GM19372 (cell line): ENCODE measurements around the gene PRIM2.
"Not testable (repeated sequence)": the region's sequence is repeated elsewhere in the genome, so short reads cannot be mapped to it uniquely, and the experiment has no call there.

Source experiments
- ATAC-seq: cut with Tn5 transposase; IDR thresholded peaks from one replicate; pipeline ENCODE4 v1.9.1; 2021; ENCODE audit warnings: mild to moderate bottlenecking, low read depth, moderate library complexity; ENCODE audit not compliant: unreplicated experiment

The PRIM2 gene

DNA sequence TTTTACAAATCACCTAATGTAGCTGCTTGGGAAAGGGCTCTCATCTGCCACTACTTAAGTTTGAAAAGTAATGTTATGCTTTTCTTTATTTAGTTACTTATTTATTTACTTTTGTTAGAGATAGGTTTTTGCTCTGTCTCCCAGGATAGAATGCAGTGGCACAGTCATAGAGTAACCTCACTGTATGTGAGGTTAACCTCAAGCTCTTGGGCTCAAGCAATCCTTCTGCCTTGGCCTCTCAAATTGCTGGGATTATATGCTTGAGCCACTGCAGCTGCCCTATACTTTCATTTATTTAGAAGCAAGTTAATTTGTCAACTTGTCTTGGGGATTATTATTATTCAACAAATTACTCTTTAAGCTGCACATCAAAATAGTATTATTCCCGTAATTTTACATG is 255.4 kb downstream of the PRIM2 start:
- not testable (repeated sequence) for ATAC-seq

DNA sequence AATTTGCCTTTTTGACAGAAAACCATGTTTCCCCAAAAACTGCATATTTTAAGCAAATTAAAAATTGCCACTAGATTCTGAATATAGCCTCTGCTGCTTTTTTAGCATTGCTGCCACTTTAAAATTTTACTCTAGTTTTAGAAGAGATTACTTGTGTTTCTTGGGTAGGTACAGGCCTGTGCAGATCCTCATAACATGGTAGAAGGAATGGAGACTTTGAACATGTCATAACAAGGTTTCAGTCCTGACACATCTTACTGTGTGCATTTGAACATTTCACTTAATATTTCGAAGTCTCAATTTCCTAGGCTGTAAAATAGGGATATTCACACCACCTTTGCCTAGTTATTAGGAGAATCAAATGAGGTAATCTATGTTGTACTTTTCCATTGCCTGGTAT is 259.6 kb downstream of the PRIM2 start:
- ATAC-seq = not testable (repeated sequence)

DNA sequence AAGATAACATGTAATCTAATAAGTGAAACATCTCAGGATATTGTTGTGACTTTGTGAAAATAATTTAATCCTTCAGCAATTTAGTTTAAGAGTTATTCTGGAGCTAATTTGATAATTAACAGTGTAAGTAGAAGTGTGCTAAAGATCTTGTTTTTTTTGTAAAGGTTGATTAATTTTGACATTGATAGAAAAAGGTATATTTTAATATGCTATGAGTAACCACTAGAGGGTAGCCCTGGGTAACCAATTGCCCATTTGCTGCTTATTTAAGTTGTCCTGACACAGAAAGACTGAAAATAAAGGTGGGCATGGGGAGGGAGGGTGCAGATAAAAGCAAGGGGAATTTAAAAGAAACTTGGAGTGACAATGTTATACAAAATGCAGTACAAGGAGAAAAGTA is 262.1 kb downstream of the PRIM2 start:
- not testable (repeated sequence) for ATAC-seq

DNA sequence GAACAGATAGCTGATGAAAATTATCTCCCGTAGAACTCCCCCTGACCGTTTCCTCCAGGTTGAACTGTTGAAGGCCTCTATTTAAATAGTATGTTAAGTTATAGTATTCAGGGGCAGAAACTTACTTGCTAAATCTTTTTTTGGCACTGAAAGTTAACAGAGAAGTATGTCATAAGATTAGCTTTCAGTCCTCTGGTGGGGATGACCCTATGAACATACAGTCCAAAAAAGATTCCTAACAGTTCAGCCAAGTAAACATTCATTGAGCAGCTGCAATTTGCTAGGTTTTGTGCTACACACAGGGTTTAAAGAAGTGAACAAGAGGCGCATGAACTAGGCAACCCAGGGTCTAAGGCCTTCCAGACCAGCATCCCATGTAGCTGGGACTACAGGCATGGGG is 264.2 kb downstream of the PRIM2 start:
- not testable (repeated sequence) for ATAC-seq

DNA sequence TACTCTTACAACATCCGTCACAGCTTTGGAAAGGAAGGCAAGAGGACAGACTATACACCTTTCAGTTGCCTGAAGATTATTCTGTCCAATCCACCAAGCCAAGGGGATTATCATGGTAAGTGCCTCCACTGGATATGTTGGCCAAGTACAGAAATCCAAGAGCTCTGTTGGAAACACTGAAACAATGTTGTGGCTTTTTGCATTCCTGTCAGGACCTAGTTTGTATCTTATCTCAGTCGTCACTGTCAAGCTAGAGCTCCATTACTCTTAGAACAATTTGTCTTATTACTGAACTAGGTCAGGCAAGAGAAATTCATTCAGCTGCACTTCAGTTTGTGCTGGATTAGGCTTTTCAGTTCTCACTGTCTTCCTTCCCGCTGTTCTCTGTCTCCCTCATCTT is 283.7 kb downstream of the PRIM2 start:
- ATAC-seq = not testable (repeated sequence)

DNA sequence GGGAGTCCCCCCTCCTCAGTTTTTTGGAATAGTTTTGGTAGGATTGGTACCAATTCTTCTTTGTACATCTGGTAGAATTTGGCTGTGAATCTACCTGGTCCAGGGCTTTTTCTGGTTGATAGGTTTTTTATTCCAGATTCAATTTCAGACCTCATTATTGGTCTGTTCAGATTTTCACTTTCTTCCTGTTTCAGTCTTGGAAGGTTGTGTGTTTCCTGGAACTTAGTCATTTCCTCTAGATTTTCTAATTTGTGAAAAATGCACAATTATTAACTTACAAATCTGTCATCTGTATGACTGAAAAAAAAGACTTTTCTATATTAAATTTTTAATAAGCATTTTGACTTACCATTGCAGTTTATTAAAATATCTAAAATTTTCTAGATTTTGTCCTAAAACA is 287.9 kb downstream of the PRIM2 start:
- not testable (repeated sequence) for ATAC-seq

DNA sequence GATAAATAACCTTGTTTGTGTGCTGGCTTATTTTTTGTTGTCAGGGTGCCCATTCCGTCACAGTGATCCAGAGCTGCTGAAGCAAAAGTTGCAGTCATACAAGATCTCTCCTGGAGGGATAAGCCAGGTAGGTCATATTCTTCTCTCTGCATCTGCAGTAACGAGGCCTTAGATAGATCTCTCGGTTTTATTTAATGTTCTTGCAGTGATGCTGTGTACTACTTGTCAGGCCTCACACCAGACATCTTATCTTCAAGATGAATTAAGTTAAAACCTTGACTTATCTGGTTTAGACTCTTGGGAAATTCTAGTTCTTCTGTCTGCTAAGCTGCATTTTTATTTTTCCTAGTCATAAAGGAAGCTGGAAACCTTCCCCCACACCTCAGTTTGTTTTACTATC is 288.9 kb downstream of the PRIM2 start:
- not testable (repeated sequence) for ATAC-seq

DNA sequence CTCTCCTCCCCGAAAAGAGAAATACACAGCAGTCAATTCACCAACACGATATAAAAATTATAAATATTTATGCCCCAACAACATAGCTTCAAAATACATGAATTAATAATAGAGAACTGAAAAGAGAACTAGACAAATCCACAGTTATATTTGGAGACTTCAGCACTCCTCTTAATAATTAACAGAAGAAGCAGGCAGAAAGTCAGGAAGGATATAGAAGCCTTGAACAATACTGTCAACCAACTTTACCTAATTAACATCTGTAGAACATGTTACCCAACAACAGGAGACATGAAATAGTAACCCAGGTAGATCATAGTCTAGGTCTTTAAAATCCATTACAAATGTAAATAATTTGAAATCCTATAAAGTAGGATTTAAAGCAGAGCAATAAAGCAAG is 293.2 kb downstream of the PRIM2 start:
- not testable (repeated sequence) for ATAC-seq

DNA sequence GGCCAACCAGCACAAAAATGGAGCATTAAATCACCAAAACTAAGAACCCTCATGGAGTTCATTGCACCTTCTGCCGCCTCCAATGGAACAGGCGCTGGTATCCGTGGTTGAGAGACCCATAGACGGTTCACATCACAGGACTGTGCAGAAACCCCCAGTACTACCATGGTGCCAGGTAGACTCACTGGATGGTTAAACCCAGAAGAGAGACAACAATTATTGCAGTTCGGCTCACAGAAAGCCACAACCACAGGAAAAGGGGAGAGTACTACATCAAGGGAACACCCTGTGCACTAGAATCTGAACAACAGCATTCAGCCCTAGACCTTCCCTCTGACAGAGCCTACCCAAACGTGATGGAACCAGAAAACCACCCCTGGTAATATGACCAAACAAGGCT is 301.5 kb downstream of the PRIM2 start:
- not testable (repeated sequence) for ATAC-seq

DNA sequence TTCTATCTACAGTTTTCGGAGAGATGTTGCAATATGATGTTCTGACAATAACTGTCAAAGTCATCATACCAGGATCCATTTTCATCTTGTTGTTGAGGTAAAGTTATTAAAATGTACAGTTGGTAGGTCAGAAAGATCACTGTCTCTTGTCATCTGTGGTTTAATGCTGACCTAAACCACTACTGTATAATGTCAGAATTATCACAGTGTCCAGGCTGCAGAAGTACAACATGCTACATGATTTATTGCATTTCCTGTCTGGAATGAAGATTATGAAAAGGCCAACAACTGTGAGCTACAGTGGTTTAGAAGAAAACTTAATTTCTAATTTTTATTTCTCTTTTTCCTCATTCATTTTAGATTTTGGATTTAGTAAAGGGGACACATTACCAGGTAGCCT is 314.3 kb downstream of the PRIM2 start:
- ATAC-seq = not testable (repeated sequence)

DNA sequence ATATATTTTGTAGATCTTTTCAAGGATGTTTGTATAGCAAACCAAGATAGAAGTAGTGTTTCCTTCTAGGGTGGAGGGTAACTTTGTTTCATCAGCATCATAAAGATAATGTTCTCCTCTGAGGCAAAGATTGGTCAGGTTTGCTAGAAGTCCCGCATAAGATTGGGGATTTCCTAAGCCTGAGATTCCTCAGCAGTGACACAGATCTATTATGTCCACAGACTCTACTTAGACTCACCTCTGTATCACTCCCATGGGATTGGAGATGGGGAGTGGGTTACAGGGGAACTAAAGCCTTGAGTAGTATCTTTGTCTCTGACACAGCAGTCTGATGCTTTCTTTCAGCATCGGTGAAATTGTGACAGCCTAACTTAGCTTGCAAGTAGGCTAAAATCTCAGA is 341.1 kb downstream of the PRIM2 start:
- ATAC-seq = not testable (repeated sequence)

DNA sequence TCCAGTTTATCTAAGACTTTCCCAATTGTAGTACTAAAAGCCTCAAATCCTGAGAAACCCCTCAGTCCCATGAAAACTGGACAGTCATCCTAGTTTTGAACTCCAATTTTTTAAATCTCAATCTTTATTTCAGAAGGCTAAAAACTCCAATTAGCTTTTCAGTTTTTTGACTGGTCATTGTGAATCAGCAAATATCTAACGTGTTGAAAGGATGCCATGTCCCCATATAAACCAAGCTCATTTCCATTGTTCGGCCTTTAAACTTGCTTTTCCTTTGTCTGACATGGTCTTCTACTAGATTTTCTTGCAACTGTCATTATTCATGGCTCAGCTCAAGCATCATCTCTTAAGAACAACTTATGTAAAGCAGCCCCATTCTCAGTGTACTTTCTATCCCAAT is 342.4 kb downstream of the PRIM2 start:
- ATAC-seq = not testable (repeated sequence)

DNA sequence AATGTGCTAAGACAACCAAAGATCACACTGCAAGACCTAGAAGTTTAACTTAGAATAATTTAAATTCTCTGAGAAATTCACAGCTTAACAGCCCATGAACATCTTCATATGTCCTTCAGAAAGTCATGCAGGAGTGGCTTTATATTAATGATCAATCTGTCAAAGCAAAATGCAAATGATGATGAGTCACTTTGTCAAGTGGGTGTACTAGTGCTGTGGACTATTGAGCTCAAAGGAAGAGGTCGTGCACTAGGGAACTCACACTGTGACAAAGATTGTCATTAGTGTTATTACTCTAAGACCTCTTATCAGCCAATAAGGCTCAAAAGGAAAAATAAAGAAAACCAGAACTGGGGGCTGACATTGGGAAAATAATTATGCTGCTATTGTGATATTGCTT is 343.5 kb downstream of the PRIM2 start:
- not testable (repeated sequence) for ATAC-seq

DNA sequence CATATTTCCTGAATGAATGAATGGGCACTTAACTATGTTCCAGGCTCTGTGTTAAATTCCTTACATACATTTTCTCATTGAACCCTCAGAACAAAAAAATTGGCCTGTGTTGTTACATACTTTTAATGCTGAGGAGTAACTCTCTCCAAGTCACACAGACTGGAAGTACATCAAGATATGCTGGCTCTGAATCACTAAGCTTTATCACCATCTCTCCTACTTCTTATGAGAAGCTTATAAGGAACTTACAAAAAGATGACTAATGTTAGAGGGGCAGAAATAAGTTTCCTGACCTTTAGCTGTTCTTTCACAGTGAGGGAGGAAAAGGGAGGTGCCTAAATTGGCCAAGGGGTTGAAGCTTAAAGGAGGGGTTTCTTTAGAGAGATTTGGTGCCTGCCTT is 350.7 kb downstream of the PRIM2 start:
- not testable (repeated sequence) for ATAC-seq

DNA sequence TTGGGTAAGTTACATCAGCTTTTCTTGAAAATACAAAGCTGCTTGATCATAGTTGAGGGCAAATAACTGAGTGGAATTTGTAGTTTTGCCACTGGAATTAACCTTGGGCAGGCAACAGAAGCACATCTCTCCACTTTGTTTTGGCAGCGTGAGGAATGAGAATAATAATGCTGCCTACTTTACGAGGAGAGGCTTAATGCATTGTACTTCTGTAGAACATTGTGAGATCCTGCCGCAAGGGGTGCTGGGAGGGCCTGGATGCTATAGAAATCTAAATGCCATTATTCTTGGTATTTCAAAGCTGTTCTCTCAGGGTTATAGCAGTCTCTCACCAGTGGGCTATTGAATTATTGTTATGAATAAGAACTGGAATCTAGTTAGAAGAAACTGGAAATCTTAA is 353.8 kb downstream of the PRIM2 start:
- not testable (repeated sequence) for ATAC-seq

DNA sequence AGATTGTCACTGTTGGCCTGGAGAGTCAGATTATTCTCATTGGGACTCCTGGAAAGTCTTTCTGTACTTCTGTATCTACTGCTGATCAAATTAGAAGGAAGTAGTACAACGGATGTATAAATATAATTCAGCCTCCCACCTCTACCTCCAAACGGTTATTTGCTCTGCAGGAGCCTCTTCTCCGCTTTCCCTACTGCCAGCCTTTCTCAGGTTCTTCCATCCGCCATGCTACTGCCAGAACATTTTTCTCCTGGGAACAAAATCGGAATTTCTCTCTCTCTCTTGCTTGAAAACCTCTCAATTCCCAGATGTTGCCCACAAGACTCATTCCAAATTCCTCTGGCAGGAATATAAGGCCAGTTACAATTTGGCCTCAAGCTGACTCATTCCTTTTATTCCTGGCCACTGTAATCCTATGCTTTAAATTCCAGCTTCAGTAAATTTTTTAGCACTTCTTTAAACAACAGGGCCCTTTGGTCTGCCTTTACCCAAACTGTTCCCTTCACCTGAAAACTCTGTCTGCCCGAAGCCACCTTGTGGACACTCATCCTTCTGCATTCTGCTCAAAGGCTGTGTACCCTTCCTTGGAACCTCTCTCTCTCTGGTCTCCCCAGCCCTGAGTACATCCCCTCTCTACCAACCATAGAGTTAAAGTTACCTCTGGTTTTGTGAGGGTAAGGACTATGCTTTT is 354.7 kb downstream of the PRIM2 start:
- ATAC-seq = not testable (repeated sequence)

DNA sequence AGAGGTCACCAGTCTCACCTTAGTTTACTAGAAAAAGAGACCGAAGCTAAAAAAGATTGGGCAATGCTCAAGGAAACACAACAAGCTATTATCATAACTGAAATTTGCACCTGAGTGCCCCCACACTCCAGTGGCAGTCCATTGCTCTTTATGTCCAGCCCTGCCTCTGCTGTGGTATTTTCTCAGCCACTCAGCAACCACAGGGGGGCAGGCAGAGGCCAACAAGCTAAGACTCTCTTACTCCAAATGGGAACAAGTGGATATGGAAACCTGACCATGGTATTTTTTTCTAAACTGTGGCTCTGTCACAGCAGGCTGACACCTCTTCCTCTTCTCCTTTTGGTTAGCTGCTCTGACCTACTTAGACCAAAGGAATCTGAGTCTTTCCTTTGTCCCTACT is 355.9 kb downstream of the PRIM2 start:
- ATAC-seq = not testable (repeated sequence)

DNA sequence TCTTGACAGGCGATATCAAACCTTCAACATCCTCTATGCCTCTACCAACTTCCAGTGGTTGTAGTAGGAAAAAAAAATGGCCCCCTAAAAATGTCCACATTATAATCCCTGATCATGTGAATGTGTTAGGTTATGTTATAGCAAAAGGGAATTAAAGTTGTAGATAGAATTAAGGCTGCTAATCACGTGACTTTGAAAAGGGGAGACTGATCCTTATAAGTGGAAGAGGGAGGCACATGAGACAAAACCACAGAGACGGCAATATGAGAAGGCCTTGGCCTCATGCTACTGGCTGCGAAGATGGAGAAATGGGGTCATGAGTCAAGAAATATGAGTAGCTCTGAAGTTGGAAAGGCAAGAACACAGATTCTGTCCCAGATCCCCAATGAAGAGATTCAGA is 358.0 kb downstream of the PRIM2 start:
- not testable (repeated sequence) for ATAC-seq

DNA sequence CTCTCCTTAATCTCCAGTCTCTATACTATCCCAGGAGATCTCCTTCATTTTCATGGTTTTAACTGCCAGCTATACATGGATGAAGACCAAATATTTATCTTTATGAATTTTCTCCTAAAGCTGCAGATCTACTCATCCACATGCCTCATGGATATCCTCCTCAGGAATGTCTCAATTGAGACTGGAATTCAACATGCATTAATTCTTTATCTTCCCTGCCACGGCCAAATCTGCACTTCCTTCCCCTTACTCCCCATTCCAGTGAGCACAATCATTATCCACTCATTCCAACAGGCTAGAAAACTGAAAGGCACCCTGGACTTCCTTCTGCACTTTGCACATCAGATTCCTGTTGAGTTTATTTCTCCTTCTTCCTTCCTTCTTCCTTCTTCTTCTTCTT is 379.0 kb downstream of the PRIM2 start:
- not testable (repeated sequence) for ATAC-seq
